Activated T-cell treated with anti-CD3 and anti-CD28 coated beads, Interleukin-2, amount 50 U/mL, for 1 hour (primary cell): Measurements from ENCODE around the gene MYOT.
A peak's percentile ranks its signal among the peaks of the same experiment; 100 is the strongest.
"Not testable (repeated sequence)": the region's sequence is repeated elsewhere in the genome, so short reads cannot be mapped to it uniquely, and the experiment has no call there.

Experiments used
- DNase-seq: peaks from one replicate; pipeline ENCODE4 v3.0.0-alpha.2; 2020

Gene MYOT

DNA sequence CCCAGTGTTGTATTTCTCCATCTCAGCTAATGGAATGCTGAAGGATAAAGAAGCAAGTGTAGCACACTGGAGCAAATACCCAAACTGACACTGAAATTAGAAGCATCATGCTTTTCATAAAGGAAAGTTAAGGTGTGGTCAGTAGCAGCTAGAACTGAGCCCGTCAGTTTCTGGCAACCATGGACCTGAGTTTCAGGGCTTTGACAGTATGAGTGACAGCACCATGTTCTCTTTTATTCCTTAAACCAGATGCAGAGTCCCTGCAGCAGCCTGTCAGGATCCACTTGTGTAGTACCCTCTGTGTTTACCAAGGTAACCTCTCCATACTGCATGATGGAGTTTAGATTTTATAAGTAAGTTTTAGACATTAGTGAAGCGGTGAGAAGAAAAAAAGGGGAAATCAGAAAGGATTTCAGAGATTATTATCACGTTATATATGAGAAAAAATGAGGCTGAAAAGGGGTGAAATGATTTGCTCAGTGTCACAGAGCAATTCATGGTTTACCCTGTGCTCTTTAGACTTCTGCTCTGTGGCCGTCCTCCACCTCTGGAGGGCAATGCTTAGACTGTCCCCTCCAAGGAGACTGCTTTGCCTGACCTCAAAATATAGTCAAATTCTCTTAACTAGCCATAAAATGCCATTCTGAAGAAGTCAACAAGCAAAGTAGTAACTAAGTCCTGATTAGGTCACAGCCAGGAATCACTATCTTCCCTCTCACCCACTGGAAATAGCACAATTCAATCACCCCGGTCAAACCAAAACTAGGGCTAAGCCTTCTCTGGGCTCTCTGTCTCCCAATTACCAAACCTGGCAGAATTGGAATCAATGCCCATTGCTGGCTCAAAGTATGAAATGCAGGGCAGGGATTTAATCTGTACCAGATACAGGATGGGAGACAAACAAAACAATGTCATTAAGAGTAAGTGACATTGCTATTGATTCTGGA lies 10.5 kb upstream of the MYOT start:
- DNase-seq, result no peak

DNA sequence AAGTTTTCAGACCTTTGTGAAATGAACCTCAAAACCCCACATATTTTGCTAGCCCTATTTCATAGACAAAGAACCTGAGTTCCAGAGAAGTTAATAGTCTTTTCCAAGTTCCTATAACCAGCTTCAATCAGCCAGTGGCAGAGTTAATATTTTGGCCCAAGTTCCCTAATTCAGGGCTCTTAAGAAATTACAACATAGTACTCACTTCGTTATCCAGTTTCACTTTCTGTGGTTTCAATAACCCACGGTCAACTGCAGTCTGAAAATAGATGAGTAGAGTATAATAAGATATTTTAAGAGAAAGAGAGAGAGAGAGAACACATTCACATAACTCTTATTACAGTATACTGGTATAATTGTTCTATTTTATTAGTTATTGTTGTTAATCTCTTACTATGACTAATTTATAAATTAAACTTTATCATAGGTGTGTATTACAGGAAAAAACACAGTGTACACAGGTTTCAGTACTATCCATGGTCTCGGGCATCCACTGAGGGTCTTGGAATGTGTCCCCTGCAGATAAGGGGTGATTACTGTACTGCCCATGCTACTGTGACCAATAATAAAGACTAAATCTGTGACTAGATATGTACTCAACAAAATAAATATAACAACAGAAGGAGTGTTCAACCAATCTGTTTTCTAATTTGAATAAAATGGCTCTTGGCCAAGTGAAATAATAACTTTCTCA lies 9.3 kb upstream of the MYOT start:
- DNase-seq, result no peak

- no peak for DNase-seq
Measured at GRCh38 chr5:137858954-137859353, 8.7 kb upstream of the MYOT start.

GRCh38 chr5:137862251-137862650 lies 5.4 kb upstream of the MYOT start:
- DNase-seq, result no peak

GRCh38 chr5:137863653-137864052 lies 4.0 kb upstream of the MYOT start:
- DNase-seq, result not testable (repeated sequence)

- DNase-seq, result no peak
Measured at GRCh38 chr5:137866541-137867388, 895 bp upstream of the MYOT start.

- no peak for DNase-seq
Measured at GRCh38 chr5:137870647-137871339, 3.1 kb downstream of the MYOT start.

- DNase-seq, result no peak
Measured at GRCh38 chr5:137871571-137871970, 3.9 kb downstream of the MYOT start.

DNA sequence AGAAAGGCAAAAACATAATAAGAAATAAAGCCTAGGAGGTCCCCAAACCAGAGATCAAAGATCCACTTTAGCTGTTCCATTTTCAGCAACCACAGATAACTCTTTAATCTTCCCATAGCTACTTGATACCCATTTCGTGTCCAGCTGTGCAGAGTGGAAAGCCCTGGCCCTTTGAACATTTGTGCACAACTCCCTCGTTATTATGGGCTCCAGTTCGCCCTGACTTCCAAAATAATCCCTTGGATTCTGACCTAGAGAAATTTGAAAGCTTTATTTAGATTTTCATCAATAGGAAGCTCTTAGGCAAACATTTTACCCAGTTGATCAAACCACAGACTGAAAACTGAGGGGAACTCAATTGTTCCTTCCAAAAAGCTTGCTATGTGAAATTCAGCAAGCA lies 4.8 kb downstream of the MYOT start:
- DNase-seq, result no peak

GRCh38 chr5:137876101-137876500 lies 8.4 kb downstream of the MYOT start:
- DNase-seq, result no peak

DNA sequence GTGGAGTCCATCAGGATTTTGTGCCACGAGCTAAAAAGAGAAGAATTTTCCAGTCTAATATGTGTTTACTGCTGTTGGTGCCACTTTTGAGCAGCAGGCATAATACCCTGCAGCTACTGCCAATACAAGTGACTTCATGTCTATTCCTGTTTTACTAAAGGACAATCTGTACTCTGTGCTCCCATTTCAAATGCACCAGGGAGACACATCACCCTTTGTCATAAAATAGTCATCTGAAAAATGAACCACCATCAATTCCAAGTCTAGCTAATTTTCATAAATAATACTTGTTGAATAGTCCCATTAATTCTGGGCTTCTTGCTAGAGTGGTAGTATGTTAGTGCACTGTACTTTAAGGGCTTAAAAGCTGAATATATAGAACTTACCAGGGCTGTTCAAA lies 12.7 kb downstream of the MYOT start:
- DNase-seq, result no peak

DNA sequence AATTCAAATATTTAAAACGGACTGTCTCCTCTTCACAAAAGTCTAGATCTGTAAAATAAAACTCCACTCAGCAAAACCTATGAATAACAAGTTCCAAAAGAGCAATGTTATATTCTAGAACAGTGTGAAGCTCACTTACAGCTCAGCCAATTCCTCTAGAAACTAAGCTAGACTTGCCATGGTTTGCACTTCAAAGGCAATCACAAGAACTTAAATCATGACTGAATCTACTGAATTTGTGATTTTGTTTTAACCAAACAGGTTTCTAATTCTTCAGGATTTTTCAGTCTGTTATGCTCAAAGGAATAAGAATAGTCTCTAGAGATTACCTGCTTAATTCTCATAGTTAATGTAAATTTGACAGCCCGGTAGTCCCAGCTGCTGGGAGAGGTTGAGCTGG lies 20.2 kb downstream of the MYOT start:
- DNase-seq, result no peak

DNA sequence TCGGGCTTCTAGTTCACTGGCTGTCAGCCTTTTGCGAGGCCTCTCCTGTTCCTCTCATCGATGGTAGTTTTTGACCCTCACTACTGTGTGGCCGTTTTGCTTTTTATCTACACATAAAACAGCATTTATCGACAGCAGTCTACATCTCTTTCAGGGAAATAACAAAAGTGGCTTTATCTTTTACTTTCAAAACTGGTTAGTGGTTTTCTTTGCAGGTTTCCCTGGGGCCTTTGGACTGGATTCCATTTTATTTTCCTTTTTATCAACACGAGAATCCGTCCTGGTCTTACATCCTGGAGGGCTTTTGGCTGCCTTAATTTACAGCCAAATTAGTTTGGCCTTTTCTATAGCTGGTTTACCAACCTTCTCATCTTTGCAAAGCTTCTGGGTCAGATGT lies 20.8 kb downstream of the MYOT start:
- no peak for DNase-seq

GRCh38 chr5:137888863-137889759 lies 21.5 kb downstream of the MYOT start, which contains the start of gene PKD2L2:
Gene PKD2L2, plus strand, starts transcription at chr5:137889457. Its CDS starts 35 bp downstream, at chr5:137889492.
- peak; percentile 77 for DNase-seq

- no peak for DNase-seq
Measured at GRCh38 chr5:137890845-137891244, 23.2 kb downstream of the MYOT start.

- DNase-seq, result no peak
Measured at GRCh38 chr5:137891849-137892248, 24.2 kb downstream of the MYOT start.

- DNase-seq, result no peak
Measured at GRCh38 chr5:137894586-137894985, 26.9 kb downstream of the MYOT start.

DNA sequence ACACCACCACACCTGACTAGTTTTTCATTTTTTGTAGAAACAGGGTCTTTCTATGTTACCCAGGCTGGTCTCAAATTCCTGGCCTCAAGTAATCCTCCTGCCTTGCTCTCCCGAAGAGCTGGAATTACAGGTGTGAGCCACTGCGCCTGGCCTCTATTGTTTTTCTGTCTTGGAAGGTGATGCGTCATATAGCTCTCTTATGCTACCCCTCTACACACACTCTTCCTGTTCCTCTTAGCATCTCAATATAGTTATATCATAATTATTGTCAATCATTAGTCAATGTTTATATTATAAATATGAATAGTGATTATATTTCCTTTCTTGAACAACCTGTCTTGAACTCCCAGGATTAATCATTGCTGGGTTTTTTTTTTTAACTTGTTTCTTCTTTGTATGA lies 28.9 kb downstream of the MYOT start:
- no peak for DNase-seq

DNA sequence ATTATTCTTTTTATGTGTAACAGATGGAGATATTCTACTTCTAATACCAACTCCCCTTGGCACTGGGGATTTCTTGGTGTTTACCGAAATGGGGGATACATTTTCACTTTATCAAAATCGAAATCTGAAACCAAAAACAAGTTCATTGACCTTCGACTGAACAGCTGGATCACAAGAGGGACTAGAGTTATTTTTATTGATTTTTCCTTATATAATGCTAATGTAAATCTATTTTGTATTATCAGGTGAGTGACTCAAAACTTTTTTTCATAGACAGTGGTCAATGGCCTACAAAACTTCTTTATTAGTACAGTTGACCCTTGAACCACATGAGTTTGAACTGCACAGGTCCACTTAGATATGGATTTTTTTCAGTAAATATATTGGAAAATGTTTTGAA lies 31.8 kb downstream of the MYOT start:
- no peak for DNase-seq

DNA sequence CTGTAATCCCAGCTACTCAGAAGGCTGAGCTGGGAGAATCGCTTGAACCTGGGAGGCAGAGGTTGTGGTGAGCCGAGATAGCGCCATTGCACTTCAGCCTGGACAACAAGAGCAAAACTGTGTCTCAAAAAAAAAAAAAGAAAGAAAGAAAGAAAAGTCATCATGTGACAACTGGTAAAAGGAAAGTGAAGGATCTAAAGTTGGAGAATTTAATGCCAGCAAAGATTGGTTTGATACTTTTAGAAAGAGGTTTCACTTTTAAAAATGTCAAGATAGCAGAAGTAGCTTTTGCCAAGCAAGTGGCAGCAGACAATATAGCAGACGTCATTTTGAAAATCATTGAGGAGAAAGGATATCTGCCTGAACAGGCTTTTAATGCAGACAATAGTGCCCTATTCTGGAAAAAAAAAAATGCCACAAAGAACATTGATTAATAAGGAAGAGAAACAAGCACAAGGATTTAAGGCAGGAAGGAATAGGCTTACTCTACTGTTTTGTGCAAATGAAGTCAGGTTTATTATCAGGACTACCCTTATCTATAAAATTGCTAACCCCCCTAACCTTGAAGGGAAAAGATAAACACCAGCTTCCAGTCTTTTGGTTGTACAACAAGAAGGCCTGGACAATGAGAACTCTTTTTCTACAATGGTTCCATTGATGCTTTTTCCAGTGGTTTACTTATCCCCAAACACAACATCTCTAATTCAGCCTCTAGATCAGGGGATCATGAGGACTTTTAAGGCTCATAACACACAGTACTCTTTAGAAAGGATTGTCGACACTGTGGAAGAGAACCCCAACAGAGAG lies 33.6 kb downstream of the MYOT start:
- no peak for DNase-seq
